ENCODE measurements around the gene TRIP10.

The TRIP10 gene

DNA sequence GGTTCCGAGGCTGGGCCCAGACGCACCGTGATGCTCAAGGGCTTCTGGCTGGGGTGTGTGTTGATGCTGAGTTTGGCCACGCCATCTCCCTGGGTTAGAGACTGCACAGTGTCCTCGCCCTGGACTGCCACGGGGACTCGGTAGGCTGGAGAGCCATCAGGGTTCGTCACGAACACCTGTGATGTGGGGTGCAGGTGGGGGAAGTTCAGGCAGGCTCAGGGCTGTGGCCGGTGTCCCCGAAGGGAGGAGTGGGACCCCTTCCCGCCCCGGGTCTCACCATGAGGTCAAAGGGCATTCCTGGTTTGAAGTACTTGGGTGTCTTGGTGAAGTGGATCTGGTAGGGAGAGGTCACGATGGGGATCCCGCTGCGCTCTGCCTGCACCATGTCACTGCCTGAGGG lies 27.2 kb upstream of the TRIP10 start:
- DNase-seq = no peak

- DNase-seq = no peak
These were observed 26.5 kb upstream of the TRIP10 start for GRCh38 chr19:6712692-6713670.

GRCh38 chr19:6713773-6714692 lies 25.4 kb upstream of the TRIP10 start:
- DNase-seq = no peak

GRCh38 chr19:6714749-6715555 lies 24.5 kb upstream of the TRIP10 start:
- DNase-seq = no peak

DNA sequence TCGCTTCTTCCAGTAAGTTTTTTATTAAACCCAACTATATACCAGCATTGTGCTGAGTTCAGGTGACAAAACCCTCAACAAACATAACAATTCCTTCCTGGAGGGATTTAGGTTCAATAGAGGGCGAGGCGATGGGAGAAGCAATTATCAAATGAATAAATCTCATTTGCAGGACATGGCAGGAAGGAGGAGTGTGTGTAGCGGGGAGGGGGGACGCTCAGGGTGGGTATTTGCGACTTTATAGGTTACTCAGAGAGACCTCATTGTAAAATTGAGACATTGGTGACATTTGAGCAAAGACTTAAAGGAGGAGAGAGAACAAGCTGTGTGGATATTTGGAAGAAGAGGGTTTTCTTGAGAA lies 22.9 kb upstream of the TRIP10 start:
- no peak for DNase-seq

DNA sequence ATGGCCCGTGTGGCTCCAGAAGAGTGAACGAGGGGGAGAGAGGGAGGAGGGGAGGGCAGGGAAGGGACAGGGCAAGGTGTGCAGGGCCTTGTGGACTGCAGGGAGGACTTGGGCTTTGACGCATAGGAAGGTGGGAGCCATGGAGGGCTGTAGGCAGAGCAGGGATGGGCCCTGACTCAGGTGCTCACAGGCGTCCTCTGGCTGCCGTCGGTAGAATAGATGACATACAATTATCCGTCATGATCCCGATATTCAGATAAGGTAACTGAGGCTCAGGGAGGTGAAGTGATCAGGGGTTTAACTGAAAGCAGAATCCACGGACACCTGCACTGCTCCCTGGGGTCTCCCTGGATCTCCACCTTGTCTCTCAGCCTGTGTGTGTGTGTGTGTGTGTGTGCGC lies 22.4 kb upstream of the TRIP10 start:
- DNase-seq = no peak

DNA sequence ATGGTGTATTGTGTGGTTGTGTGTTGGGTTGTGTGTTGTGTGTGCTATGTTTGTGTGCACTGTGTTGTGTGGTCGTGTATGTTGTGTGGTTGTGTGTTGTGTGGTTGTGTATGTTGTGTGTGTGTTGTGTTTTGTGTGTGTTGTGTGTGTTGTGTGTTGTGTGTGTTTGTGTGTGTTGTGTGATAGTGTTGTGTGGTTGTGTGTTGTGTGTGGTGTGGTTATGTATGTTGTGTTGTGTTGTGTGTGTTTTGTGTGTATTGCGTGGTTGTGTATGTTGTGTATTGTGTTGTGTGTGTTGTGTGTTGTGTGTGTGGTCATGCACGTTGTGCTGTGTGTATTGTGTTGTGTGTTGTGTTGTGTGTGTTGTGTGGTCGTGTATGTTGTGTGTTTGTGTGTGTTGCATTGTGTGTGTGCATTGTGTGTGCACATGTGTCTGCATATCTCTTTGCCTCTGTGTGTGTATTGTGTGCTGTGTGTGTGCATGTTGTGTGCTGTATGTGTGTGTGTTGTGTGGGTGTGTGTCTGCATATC lies 22.0 kb upstream of the TRIP10 start:
- no peak for DNase-seq

GRCh38 chr19:6718111-6718740 lies 21.3 kb upstream of the TRIP10 start:
- DNase-seq = no peak

GRCh38 chr19:6718741-6719539 lies 20.5 kb upstream of the TRIP10 start:
- DNase-seq = peak in 1 of 3 experiments; percentile 23

DNA sequence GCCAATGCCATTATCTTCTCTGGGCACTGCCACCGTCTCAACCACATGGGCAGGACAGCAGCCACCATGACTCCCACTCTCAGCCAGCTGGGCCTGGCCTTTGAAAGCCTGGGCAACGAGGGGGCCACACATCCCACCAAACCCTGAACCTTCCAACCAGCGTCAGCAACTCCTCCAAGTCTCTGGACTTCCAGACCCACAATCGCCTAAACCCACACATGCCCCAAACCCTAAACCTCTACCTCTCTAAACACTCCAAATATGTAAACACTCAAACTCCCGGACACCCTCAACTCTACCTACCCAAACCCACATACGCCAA lies 20.0 kb upstream of the TRIP10 start:
- DNase-seq = no peak

- DNase-seq = no peak
These were observed 19.5 kb upstream of the TRIP10 start for GRCh38 chr19:6719992-6720368.

- no peak for DNase-seq
These were observed 18.9 kb upstream of the TRIP10 start, which contains the start of gene C3 for GRCh38 chr19:6720369-6721137. Gene C3, minus strand, starts transcription at chr19:6720650. Its CDS starts 61 bp downstream, at chr19:6720589.

DNA sequence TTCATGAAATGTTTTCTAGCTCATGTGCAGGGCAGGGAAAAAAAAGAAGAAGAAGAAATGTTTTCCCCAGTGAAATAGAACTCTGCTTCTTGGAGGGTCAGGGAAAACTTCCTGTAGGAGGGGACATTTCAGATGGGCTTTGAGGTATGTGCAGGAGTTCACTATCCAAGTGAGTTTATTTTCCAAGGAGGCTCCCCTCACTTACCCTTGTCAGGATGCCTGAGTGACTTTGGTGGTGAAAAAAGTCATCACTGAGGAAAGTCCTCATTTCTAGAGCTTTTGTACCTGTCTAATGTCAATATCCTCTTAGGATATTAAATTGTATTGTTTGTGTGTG lies 18.4 kb upstream of the TRIP10 start:
- no peak for DNase-seq

GRCh38 chr19:6721773-6722172 lies 17.7 kb upstream of the TRIP10 start:
- no peak for DNase-seq

DNA sequence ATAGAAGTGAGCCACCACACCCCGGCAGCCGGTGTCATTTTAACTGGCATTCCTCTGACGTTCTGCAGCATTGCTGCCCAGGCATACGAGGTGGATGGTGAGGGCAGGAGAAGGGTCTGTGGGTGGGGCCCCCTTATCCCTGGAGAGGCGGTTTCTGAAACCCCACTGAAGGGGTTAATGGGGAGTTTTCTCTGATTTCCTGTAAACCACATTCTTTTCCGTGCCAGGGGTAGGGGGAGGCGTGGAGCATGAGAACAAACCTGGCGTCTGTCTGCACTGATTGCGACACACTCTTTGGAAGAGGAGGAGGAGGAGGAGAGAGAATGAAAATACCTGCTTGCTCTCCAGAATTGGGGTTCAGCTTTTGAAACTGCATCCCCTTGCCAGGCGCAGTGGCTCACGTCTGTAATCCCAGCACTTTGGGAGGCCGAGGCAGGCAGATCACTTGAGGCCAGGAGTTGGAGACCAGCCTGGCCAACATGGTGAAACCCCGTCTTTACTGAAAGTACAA lies 16.3 kb upstream of the TRIP10 start:
- no peak for DNase-seq

DNA sequence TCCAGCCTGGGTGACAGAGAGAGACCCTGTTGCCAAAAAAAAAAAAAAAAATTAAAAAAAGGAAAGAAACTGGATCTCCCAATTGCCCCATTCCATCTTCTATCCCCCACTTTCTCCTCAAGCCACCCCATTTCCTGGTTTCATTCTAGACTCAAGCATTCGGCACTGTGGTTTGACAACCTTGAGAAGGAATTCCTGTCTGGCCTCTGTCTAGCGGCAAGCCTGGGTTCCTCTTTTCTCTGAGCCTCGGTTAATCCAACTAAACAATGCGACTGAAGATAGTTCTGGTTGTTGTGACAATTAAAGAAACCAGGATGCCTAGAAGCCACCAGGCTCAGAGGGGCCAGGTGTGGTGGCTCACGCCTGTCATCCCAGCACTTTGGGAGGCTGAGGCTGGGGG lies 15.7 kb upstream of the TRIP10 start:
- DNase-seq = no peak

DNA sequence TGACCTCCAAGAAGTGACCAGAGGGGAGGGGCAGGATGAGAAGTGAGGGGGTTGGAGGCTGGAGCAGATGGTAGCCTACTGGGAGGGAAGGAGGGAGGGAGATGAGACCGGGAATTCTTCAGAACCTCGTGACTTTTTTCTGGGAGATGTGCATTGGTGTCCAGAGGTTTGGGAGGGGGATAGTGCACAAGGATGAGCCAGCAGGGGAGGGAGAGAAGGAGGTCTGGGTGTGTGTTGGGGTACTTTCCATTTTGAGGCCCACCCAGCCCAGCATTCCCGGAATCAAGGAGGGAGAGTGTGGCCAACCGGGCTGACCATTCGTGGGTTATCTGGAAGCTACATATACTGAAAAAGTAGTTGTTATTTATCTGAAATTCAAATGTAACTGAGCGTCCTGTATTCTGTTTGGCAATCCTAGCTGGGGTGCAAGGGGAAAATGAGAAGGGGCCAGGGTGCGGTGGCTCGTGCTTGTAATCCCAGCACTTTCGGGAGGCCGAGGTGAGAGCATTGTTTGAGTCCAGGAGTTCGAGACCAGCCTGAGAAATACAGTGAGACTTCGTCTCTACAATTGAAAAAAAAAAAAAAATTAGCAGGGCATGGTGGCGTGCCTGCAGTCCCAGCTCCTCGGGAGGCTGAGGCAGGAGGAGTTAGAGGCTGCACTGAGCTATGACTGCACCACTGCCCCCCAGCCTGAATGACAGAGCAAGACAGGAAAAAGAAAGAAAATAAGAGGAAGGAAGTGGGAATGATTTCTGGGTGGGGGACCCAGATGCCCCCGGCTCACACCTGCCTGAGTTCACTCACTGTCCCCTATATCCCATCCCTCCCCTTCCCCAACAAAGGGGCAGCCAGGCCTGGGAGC lies 14.6 kb upstream of the TRIP10 start:
- no peak for DNase-seq

DNA sequence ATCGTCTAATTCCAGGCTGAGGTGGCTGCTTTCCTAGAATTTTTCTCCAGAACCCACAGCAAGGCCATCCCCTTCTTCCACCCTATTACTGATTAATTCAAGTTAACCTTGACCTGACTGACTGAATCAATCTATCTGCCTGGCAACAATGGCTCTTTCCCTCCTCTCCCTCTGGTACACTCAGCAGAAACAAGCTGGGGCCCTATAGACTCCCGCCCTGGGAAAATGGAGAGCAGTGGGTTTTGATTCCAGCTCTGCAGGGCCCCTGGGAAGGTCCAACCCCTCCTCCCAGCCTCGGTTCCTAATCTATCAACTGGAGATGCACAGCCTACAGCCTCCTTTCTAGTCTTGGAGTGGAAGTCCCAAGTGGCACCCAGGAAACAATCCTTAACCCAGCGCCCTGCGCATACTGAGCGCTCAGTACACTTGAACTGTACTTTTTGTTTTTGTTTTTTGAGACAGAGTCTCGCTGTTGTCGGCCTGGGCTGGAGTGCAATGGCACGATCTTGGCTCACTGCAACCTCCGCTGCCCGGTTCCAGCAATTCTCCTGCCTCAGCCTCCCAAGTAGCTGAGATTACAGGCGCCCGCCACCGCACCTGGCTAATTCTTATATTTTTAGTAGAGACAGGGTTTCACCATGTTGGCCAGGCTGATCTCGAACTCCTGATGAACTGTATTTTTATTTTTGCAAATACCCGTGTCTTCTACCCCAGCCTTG lies 13.8 kb upstream of the TRIP10 start:
- DNase-seq = no peak

GRCh38 chr19:6728346-6728745 lies 11.1 kb upstream of the TRIP10 start:
- no peak for DNase-seq

Data from NCI-H1417 (cell line).